ENCODE results near the gene TTI1. TPM values are rescaled to one million over a fixed set of nuclear protein-coding genes. Genes with fewer than 3 reads are reported as not detected.

Gene TTI1
- total and polyA plus RNA-seq, 8 donors = 3.1 to 27.2 (median 6.7) TPM

DNA sequence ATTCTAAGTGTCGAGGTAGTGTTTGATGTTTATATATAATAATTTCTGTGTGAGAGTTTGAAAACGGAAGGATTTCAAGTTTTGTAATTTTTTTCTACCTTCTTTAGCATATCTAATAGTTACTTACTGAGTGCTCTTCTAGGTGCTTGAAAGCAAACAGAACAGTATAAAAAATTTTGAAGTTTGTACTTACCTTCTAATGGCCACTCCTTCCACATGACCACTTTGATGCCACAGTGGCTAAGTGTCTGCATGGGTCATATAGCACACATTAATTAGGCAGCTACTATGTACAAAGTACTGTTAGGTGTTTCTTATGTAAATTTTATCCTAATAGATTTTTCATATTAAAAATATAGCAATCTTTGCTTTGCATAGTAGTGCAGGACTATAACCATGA is 21.4 kb upstream of the TTI1 start:
- 75 to 89% (median 76%) methylated on average over 2 of the region's 2 CpGs for WGBS, 5 donors
- no peaks in the 10 kb centered on the region for H3K27me3 ChIP-seq
- peaks cover 24 to 75% (median 62%) of the 10 kb centered on the region in 4 donors for H3K36me3 ChIP-seq
- peaks cover 0 to 49% (median 24%) of the 10 kb centered on the region in 4 donors for H3K4me1 ChIP-seq
- no peak for TF ChIP-seq CTCF (IDR thresholded peaks at IDR 0.05)
- no peak for TF ChIP-seq POLR2AphosphoS5 (IDR thresholded peaks at IDR 0.05)
- no peak for TF ChIP-seq EP300 (IDR thresholded peaks at IDR 0.05)
- TF ChIP-seq POLR2A (IDR thresholded peaks at IDR 0.05) = no peak
- no peak overlapping the region for H3K4me3 ChIP-seq
- intact Hi-C loops (cut with DNase I; ENCODE audit: low total_unique reads) = loop anchor here (5.0 kb wide), 1 partner anchor 168 kb away; no protein-coding TSS in a partner anchor
- DNase-seq = no peak
- no peak overlapping the region for H3K27ac ChIP-seq
- H3K9me3 ChIP-seq = no peaks in the 10 kb centered on the region

GRCh38 chr20:38052870-38053269 is 19.6 kb upstream of the TTI1 start:
- H3K4me1 ChIP-seq = peaks cover 0 to 49% (median 24%) of the 10 kb centered on the region in 4 donors
- no peaks in the 10 kb centered on the region for H3K9me3 ChIP-seq
- TF ChIP-seq POLR2AphosphoS5 (IDR thresholded peaks at IDR 0.05) (no peak), EP300 (IDR thresholded peaks at IDR 0.05) (no peak), POLR2A (IDR thresholded peaks at IDR 0.05) (no peak), CTCF (IDR thresholded peaks at IDR 0.05) (no peak)
- no peak for DNase-seq
- H3K27me3 ChIP-seq = no peaks in the 10 kb centered on the region
- intact Hi-C loops (cut with DNase I; ENCODE audit: low total_unique reads) = no loop called here
- H3K27ac ChIP-seq = no peak overlapping the region
- H3K36me3 ChIP-seq = peaks cover 13 to 75% (median 61%) of the 10 kb centered on the region in 4 donors
- 39 to 62% (median 60%) methylated on average over 2 of the region's 2 CpGs for WGBS, 5 donors
- no peak overlapping the region for H3K4me3 ChIP-seq

DNA sequence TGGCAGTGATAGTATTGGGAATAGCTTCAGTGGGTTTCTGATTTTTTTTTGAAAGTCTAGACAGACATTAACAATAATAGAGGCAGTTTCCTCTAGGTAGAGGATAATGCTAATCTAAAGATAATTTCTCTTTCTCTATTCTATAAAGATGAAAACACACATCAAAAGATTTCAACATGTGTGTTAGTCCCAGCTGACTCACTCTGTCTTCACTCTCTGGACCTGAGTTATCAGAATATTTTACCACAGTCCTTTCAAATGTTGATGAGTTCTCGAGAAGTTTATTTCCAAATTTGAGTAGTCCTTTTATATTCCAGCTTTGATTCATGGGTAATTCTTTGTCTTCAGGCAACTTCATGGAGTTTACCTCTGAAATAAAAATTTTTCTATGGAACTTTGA is 17.4 kb upstream of the TTI1 start:
- intact Hi-C loops (cut with DNase I; ENCODE audit: low total_unique reads) = no loop called here
- 64 to 76% (median 71%) methylated on average over 1 of the region's 1 CpG for WGBS, 5 donors
- TF ChIP-seq CTCF (IDR thresholded peaks at IDR 0.05) = no peak
- DNase-seq = no peak
- Histone ChIP-seq H3K27ac (no peak overlapping the region), H3K36me3 (peaks cover 13 to 70% (median 47%) of the 10 kb centered on the region in 4 donors), H3K4me1 (peaks cover 0 to 54% (median 27%) of the 10 kb centered on the region in 4 donors), H3K4me3 (no peak overlapping the region), H3K9me3 (no peaks in the 10 kb centered on the region), H3K27me3 (no peaks in the 10 kb centered on the region)

- intact Hi-C loops (cut with DNase I; ENCODE audit: low total_unique reads) = no loop called here
- H3K9me3 ChIP-seq = no peaks in the 10 kb centered on the region
- no peak for DNase-seq
- WGBS, 5 donors = 52 to 70% (median 61%) methylated on average over 3 of the region's 3 CpGs
- TF ChIP-seq EP300 (IDR thresholded peaks at IDR 0.05) (no peak), CTCF (IDR thresholded peaks at IDR 0.05) (no peak), POLR2AphosphoS5 (IDR thresholded peaks at IDR 0.05) (no peak)
- H3K4me1 ChIP-seq = peaks cover 0 to 46% (median 23%) of the 10 kb centered on the region in 4 donors
- H3K36me3 ChIP-seq = peaks cover 13 to 76% (median 50%) of the 10 kb centered on the region in 4 donors
- H3K4me3 ChIP-seq = no peak overlapping the region
- no peak overlapping the region for H3K27ac ChIP-seq
- no peaks in the 10 kb centered on the region for H3K27me3 ChIP-seq
Measured at GRCh38 chr20:38049800-38050199, 16.5 kb upstream of the TTI1 start.

Data from stomach (tissue), 9 donors.